K562 (cell line): ENCODE results near the gene DHRS3. TPM values are rescaled to one million over a fixed set of nuclear protein-coding genes. Genes with fewer than 3 reads are reported as not detected.
A peak's percentile ranks its signal among the peaks of the same experiment; 100 is the strongest.
"Not testable (repeated sequence)": the region's sequence is repeated elsewhere in the genome, so short reads cannot be mapped to it uniquely, and the experiment has no call there.

Experiments used
- ATAC-seq: fragments of 200-7000 bp; cut with Tn5 transposase; 3 replicates; pipeline ENCODE4 v1.9.1; 2020; ENCODE audit warnings: moderate library complexity
- BruUV-seq: library from RNA; stranded (reverse); fragments of 400-500 nt; replicated peaks from 2 replicates; lab custom pipeline; 2021; lab: Mats Ljungman, UMichigan
- CTCF ChIA-PET: fragments of 300-600 bp; formaldehyde crosslinking; extraction: SDS; loops from one replicate; lab custom pipeline; 2021; ENCODE audit warnings: low intra/inter-chr PET ratio; lab: Yijun Ruan, JAX
- POLR2A ChIA-PET: fragments of 300-600, 350-650 bp; sonication (Branson Sonifier 250); formaldehyde crosslinking; extraction: SDS; loops from one replicate; lab custom pipeline; 2021; ENCODE audit warnings: antibody characterized with exemption, inconsistent platforms; lab: Yijun Ruan, JAX
- DNase-seq, 4 experiments: peaks; one replicate each; pipeline versions ENCODE4 v3.0.0 to v3.0.0-alpha.2; 2011 to 2018; ENCODE audit warnings: low spot score in 3 of 4, mixed read lengths in 3 of 4; ENCODE audit errors: extremely low read depth in 1 of 4
- FAIRE-seq: peaks from 2 replicates; lab custom pipeline; 2011; peaks lifted over from hg19 to GRCh38; lab: Jason Lieb, UNC
- H2AFZ ChIP-seq: 2 replicates; pipeline ENCODE4 v1.6.0; 2011; ENCODE audit warnings: low read depth, low read length, control low read depth, inconsistent platforms
- H3K27ac ChIP-seq: fragments of 200-600 bp; 3 replicates; pipeline ENCODE4 v1.8.0; 2011; ENCODE audit warnings: low read depth, mild to moderate bottlenecking, control low read depth, inconsistent platforms, low read length, moderate library complexity, mixed read lengths; ENCODE audit errors: extremely low read depth
- H3K27me3 ChIP-seq, 2 experiments: fragments of 300-600 bp in 1 of 2; 2 replicates in 1 of 2; 3 replicates in 1 of 2; pipeline versions ENCODE4 v1.6.0 to v1.8.0; 2011; ENCODE audit warnings: inconsistent platforms in 2 of 2, low read length in 2 of 2, mild to moderate bottlenecking in 1 of 2, mixed read lengths in 1 of 2, moderate library complexity in 1 of 2; ENCODE audit not compliant: control insufficient read depth in 2 of 2, insufficient read depth in 2 of 2
- H3K36me3 ChIP-seq: fragments of 300-600 bp; 3 replicates; pipeline ENCODE4 v1.8.0; 2011; ENCODE audit warnings: mild to moderate bottlenecking, low read length, inconsistent platforms; ENCODE audit not compliant: control insufficient read depth, insufficient read depth
- H3K4me1 ChIP-seq, 2 experiments: fragments of 200-600 bp in 1 of 2; replicated peaks in 1 of 2; 2 replicates in 1 of 2; 3 replicates in 1 of 2; pipeline versions ENCODE4 v1.5.1 to v1.8.0; 2011; ENCODE audit warnings: inconsistent platforms in 2 of 2, low read length in 2 of 2, mild to moderate bottlenecking in 1 of 2, mixed read lengths in 1 of 2, moderate library complexity in 1 of 2; ENCODE audit not compliant: control insufficient read depth in 2 of 2, insufficient read depth in 2 of 2
- H3K4me2 ChIP-seq: 2 replicates; pipeline ENCODE4 v1.6.1; 2011; ENCODE audit warnings: low read length, control low read depth, inconsistent platforms, mixed read lengths; ENCODE audit not compliant: insufficient read depth
- H3K4me3 ChIP-seq: fragments of 200-600 bp; sonication (generic), shearing (Covaris generic); 2 replicates; pipeline ENCODE4 v1.5.1; 2016; ENCODE audit warnings: control low read depth, inconsistent platforms
- H3K79me2 ChIP-seq: fragments of 200-600 bp; 3 replicates; pipeline ENCODE4 v1.8.0; 2011; ENCODE audit warnings: low read length, inconsistent platforms; ENCODE audit not compliant: control insufficient read depth, insufficient read depth
- H3K9ac ChIP-seq, 2 experiments: 2 replicates each; pipeline versions ENCODE4 v1.6.0 to v1.6.1; 2011; ENCODE audit warnings: low read depth in 2 of 2, low read length in 2 of 2, control low read depth in 1 of 2, inconsistent platforms in 1 of 2, mild to moderate bottlenecking in 1 of 2, mixed read lengths in 1 of 2; ENCODE audit not compliant: insufficient read depth in 1 of 2
- H3K9me1 ChIP-seq: one replicate; pipeline ENCODE4 v1.6.0; 2011; ENCODE audit warnings: inconsistent platforms, mild to moderate bottlenecking, low read length, moderate library complexity; ENCODE audit not compliant: control insufficient read depth, insufficient read depth
- H3K9me3 ChIP-seq: replicated peaks from 2 replicates; pipeline ENCODE4 v1.5.1; 2011; ENCODE audit warnings: low read depth, low read length, inconsistent platforms; ENCODE audit not compliant: control insufficient read depth, insufficient read depth
- H4K20me1 ChIP-seq: replicated peaks from 2 replicates; pipeline ENCODE4 v1.6.1; 2011; ENCODE audit warnings: low read length, inconsistent platforms, mixed read lengths; ENCODE audit not compliant: control insufficient read depth, insufficient read depth
- FOXJ2 ChIP-seq: fragments of 200-800 bp; sonication (Bioruptor generic); IDR thresholded peaks from 2 replicates; pipeline ENCODE4 v1.6.1; 2016; ENCODE audit warnings: missing genetic modification characterization, missing compliant biosample characterization
- GABPA ChIP-seq: fragments of 200-800 bp; sonication (Bioruptor generic); conservative IDR thresholded peaks from 2 replicates; pipeline ENCODE4 v1.6.1; 2016; ENCODE audit warnings: low read depth, missing genetic modification characterization, missing compliant biosample characterization
- KHSRP ChIP-seq: fragments of 450-650 bp; IDR thresholded peaks from 2 replicates; pipeline ENCODE4 v1.6.1; 2017
- NRF1 ChIP-seq, 2 experiments: fragments of 450-650 bp; IDR thresholded peaks in 1 of 2; conservative IDR thresholded peaks in 1 of 2; 2 replicates each; pipeline ENCODE4 v1.6.1; 2014; ENCODE audit warnings: mild to moderate bottlenecking in 2 of 2
- PCBP2 ChIP-seq: fragments of 200-400 bp; formaldehyde crosslinking; IDR thresholded peaks from 2 replicates; pipeline ENCODE4 v1.6.1; 2018; ENCODE audit warnings: low read length, low read depth, mild to moderate bottlenecking, moderate library complexity; ENCODE audit not compliant: poor library complexity, severe bottlenecking
- SIX5 ChIP-seq, 2 experiments: IDR thresholded peaks; 2 replicates each; pipeline ENCODE4 v1.6.1; 2011; ENCODE audit warnings: low read length in 2 of 2, borderline replicate concordance in 1 of 2, low read depth in 1 of 2, mild to moderate bottlenecking in 1 of 2, moderate library complexity in 1 of 2; ENCODE audit not compliant: insufficient read depth in 1 of 2
- SMC3 ChIP-seq: conservative IDR thresholded peaks from 2 replicates; pipeline ENCODE4 v1.6.1; 2011; ENCODE audit warnings: low read depth, low read length, improper control_type of control experiment; ENCODE audit not compliant: insufficient read depth
- TAF1 ChIP-seq: IDR thresholded peaks from 2 replicates; pipeline ENCODE4 v1.6.1; 2011; ENCODE audit warnings: mild to moderate bottlenecking, low read length, moderate library complexity; ENCODE audit not compliant: insufficient read depth, control insufficient read depth, severe bottlenecking; ENCODE audit errors: extremely low read depth
- TBP ChIP-seq: optimal IDR thresholded peaks from 2 replicates; pipeline ENCODE3; 2011; ENCODE audit warnings: low read depth, low read length, improper control_type of control experiment
- TCF7 ChIP-seq: sonication (generic); IDR thresholded peaks from 2 replicates; pipeline ENCODE4 v1.6.1; 2016; ENCODE audit warnings: antibody characterized with exemption, borderline replicate concordance
- TRIM24 ChIP-seq, 2 experiments: fragments of 450-650 bp; IDR thresholded peaks; 2 replicates each; pipeline ENCODE4 v1.6.1; 2016
- ZNF586 ChIP-seq: fragments of 450-650 bp; formaldehyde crosslinking; conservative IDR thresholded peaks from 2 replicates; pipeline ENCODE4 v1.4.0; 2020; ENCODE audit warnings: mild to moderate bottlenecking, moderate library complexity
- WGBS: fragments of 100-300 bp; shearing (Covaris generic); methylation state at CpG from one replicate; pipeline ENCODE4 v1.1.6; 2016; ENCODE audit warnings: low coverage, mixed read lengths; ENCODE audit not compliant: insufficient coverage; ENCODE audit errors: missing lambda C conversion rate; 5-methylcytosine and 5-hydroxymethylcytosine counted together
- in situ Hi-C: fragments of 300-500 bp; cut with MboI; formaldehyde crosslinking; loops from 4 replicates; pipeline ENCODE4 v1.15.0; 2018; ENCODE audit warnings: inconsistent platforms, mixed read lengths
- intact Hi-C: fragments of 100-400 bp; cut with micrococcal nuclease; formaldehyde crosslinking; loops from 2 replicates; pipeline ENCODE4 v1.14.2; 2022
- polyA plus RNA-seq, 8 experiments: library from polyadenylated mRNA; depleted of rRNA in 4 of 8; stranded (reverse) in 5 of 8; unstranded in 3 of 8; fragments of >200 nt; fragmentation: Nextera tagmentation in 2 of 8; fragmentation: Illumina TruSeq in 1 of 8; extraction: Ambion mirVana in 2 of 8; extraction: Trizol in 1 of 8; gene quantifications; 2 replicates each; pipeline versions ENCODE4 v1.2.1 to v1.2.3, GENCODE V29; 2011 to 2014; ENCODE audit warnings: inconsistent platforms in 1 of 8, missing spikeins in 1 of 8
- total RNA-seq, 7 experiments: library from RNA; depleted of rRNA in 6 of 7; stranded (reverse); fragments of >200 nt in 6 of 7; fragmentation: Illumina TruSeq in 2 of 7; extraction: Trizol in 2 of 7; gene quantifications; 2 replicates each; pipeline versions ENCODE4 v1.2.1 to v1.2.3, GENCODE V29; 2011 to 2021; ENCODE audit warnings: low replicate concordance in 1 of 7

Gene DHRS3
- total and polyA plus RNA-seq, 9 of the 15 experiments (the other 6 are each of a cell fraction or from before 2014, with no cell fraction given) = 21.0 to 116 (median 58.7) TPM

GRCh38 chr1:12538536-12538935 lies 79.5 kb downstream of the DHRS3 start:
- H3K9ac ChIP-seq, BruUV-seq, CTCF ChIA-PET, H3K9me1 ChIP-seq, H3K9me3 ChIP-seq, H3K36me3 ChIP-seq, H3K79me2 ChIP-seq, in situ Hi-C loops, H3K27ac ChIP-seq, FAIRE-seq, H3K4me2 ChIP-seq, DNase-seq, H3K4me3 ChIP-seq, intact Hi-C loops, H3K27me3 ChIP-seq, ATAC-seq, H4K20me1 ChIP-seq: not testable (repeated sequence)
- Histone ChIP-seq H3K4me1 (peaks cover 34% of the 10 kb centered on the region in 2 experiments), H2AFZ (0 out of 2 replicates have a peak overlapping the region, but pooled peaks have one; percentile 69)
- POLR2A ChIA-PET = interaction anchor here (1.0 to 1.8 kb wide), 3 partner anchors 10 to 12 kb away, joined by 3 to 11 read pairs (median 4); no protein-coding TSS in a partner anchor
- 69% methylated on average over 3 of the region's 3 CpGs for WGBS

DNA sequence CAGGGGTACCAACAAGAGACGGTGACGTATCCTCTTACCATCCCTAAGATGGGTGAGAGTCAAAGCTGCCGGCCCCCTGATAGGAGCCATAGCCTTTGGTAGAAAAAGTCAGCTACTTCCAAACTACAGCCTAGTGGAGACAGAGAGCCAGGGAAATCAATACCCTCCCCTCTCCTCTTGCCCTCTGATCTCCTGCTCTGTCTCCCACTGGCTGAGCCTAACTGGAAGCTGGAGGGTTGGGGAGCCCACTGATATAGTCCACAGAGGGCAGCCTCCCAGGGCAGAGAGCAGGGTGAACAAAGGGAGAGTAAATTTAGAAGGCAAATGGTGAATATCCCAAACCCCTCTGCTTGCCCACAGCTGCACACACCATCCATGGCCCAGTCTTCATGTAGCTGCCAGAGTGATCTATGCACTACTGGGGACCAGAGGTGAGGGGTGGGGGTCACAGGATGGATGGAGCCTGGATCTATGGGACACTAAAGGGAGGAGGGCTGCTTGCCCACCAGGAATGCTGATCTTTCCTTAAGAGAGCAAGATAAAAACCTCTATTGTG lies 80.0 kb downstream of the DHRS3 start:
- FAIRE-seq (no peak), DNase-seq (peak in 1 of 4 experiments; percentile 11)
- CTCF ChIA-PET = no interaction called here
- Histone ChIP-seq H3K4me3 (no peak overlapping the region), H3K4me2 (no peak overlapping the region), H3K79me2 (no peaks in the 10 kb centered on the region), H2AFZ (peak overlapping the region; percentile 69)
- BruUV-seq = no TSS peak
- in situ Hi-C loops = no loop called here
- TF ChIP-seq TCF7 = no peak
- no peak for TF ChIP-seq PCBP2
- TF ChIP-seq SIX5 (IDR thresholded peaks at IDR 0.05; ENCODE audit: borderline replicate concordance in 1 of 2, insufficient read depth in 1 of 2, low read depth in 1 of 2, low read length in 2 of 2) = no peak
- TF ChIP-seq SMC3 = no peak
- no peak for TF ChIP-seq TRIM24 (IDR thresholded peaks at IDR 0.05)
- no peak for TF ChIP-seq KHSRP
- TF ChIP-seq NRF1 (conservative IDR thresholded peaks at IDR 0.05 in 1 of 2, IDR thresholded peaks at IDR 0.05 in 1 of 2) = no peak
- no peak for TF ChIP-seq GABPA (tag)
- no peak for TF ChIP-seq FOXJ2
- no peak for TF ChIP-seq ZNF586
- TF ChIP-seq TAF1 = no peak
- TF ChIP-seq TBP = no peak
- TF ChIP-seq, all 486 proteins: peak for 0
- ATAC-seq = no peak
- WGBS = 53% methylated on average over 3 of the region's 3 CpGs
- H3K27me3 ChIP-seq = no peaks in the 10 kb centered on the region
- intact Hi-C loops = loop anchor here (2.0 kb wide), 1 partner anchor 131 kb away; no protein-coding TSS in a partner anchor
- H3K9me3 ChIP-seq = peaks cover 6% of the 10 kb centered on the region
- peak overlapping the region; percentile 29; the same call in 2 of the 3 replicates for H3K27ac ChIP-seq
- POLR2A ChIA-PET = interaction anchor here (0.5 to 1.8 kb wide), 9 partner anchors 9 to 630 kb away, joined by 3 to 11 read pairs (median 3); no protein-coding TSS in a partner anchor
- H4K20me1 ChIP-seq = no peaks in the 10 kb centered on the region
- no peaks in the 10 kb centered on the region for H3K36me3 ChIP-seq
- H3K9ac ChIP-seq = peak overlapping the region; percentile 15 to 72; a peak in 2 of 4 replicates
- peaks cover 34% of the 10 kb centered on the region in 2 experiments for H3K4me1 ChIP-seq
- H3K9me1 ChIP-seq = no peaks in the 10 kb centered on the region
